Lower lobe of right lung (tissue), 2 donors: ENCODE data around the gene LILRB4. TPM values are rescaled to one million over a fixed set of nuclear protein-coding genes. Genes with fewer than 3 reads are reported as not detected.

Source experiments
- ATAC-seq, 2 donors: fragments of 200-7000 bp; cut with Tn5 transposase; one replicate each; pipeline ENCODE4 v1.9.1; 2020 to 2022; ENCODE audit warnings: mild to moderate bottlenecking in 2 of 2, moderate library complexity in 2 of 2
- DNase-seq: peaks from one replicate; pipeline ENCODE4 v3.0.0-alpha.2; 2020
- H3K27ac ChIP-seq: fragments of 200-600 bp; one replicate; pipeline ENCODE4 v1.8.0; 2022
- H3K27me3 ChIP-seq: fragments of 200-600 bp; one replicate; pipeline ENCODE4 v1.8.0; 2022; ENCODE audit warnings: low read depth
- H3K36me3 ChIP-seq: fragments of 200-600 bp; one replicate; pipeline ENCODE4 v1.8.0; 2022; ENCODE audit warnings: mild to moderate bottlenecking
- H3K4me1 ChIP-seq: fragments of 200-600 bp; one replicate; pipeline ENCODE4 v1.8.0; 2022
- H3K4me3 ChIP-seq: fragments of 200-600 bp; one replicate; pipeline ENCODE4 v1.8.0; 2022; ENCODE audit warnings: mild to moderate bottlenecking
- H3K9me3 ChIP-seq: fragments of 200-600 bp; one replicate; pipeline ENCODE4 v1.8.0; 2022
- intact Hi-C: fragments of 100-400 bp; cut with DNase I; formaldehyde crosslinking; loops from one replicate; pipeline ENCODE4 v1.11.0; 2022
- long read RNA-seq: library from polyadenylated mRNA; unstranded; transcript quantifications from one replicate; pipeline ENCODE4 v2.0.0, GENCODE V29; 2021
- total RNA-seq: library from RNA; stranded (reverse); fragmentation: NEBNext Ultra II Directional; extraction: Animal tissue kit (Norgen Biotek cat#: 25700); gene quantifications from one replicate; pipeline ENCODE4 v1.2.1, GENCODE V29; 2021
- TF ChIP-seq, protein P1 (sequence below): fragments of 200-600 bp; IDR thresholded peaks from one replicate; pipeline ENCODE4 v1.8.0; 2022; ENCODE audit warnings: antibody characterized with exemption, mild to moderate bottlenecking
- donor health status: DM: no; HTN: yes; CAD: no; lungs with severe emphysema.

LILRB4 gene
- 43.7 TPM for total RNA-seq
- long read RNA-seq, partial matches to known transcripts: 25 of 53 reads
- long read RNA-seq, other reads (novel, unspliced or antisense): 22 of 53 reads

DNA sequence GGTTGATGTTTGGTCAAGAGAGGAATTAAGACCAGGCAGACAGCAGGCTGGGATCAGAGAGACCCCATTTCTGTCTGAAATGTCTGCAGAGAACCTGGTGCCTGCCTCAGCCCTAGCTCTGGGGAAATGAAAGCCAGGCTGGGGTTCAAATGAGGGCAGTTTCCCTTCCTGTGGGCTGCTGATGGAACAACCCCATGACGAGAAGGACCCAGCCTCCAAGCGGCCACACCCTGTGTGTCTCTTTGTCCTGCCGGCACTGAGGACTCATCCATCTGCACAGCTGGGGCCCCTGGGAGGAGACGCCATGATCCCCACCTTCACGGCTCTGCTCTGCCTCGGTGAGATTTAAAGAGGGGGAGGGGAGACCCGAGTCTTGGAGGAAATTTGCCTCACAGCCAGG, at the start of gene LILRB4:
TSS of gene LILRB4 (plus strand) at position 256 of the 400 bp plus-strand sequence. CDS start at position 305, 49 bp downstream.
- no peak within 1 kb of the TSS for H3K27ac ChIP-seq
- ATAC-seq (peak; percentile 81 to 86), DNase-seq (peak; percentile 75)
- peaks cover 5% of the 10 kb centered on the region for H3K27me3 ChIP-seq
- no peaks in the 10 kb centered on the region for H3K4me1 ChIP-seq
- H3K9me3 ChIP-seq: no peaks in the 10 kb centered on the region
- peak within 1 kb of the TSS; percentile 40 for H3K4me3 ChIP-seq
- intact Hi-C loops: no loop called here
- H3K36me3 ChIP-seq: no peaks in the 10 kb centered on the region
- TF ChIP-seq, protein P1, sequence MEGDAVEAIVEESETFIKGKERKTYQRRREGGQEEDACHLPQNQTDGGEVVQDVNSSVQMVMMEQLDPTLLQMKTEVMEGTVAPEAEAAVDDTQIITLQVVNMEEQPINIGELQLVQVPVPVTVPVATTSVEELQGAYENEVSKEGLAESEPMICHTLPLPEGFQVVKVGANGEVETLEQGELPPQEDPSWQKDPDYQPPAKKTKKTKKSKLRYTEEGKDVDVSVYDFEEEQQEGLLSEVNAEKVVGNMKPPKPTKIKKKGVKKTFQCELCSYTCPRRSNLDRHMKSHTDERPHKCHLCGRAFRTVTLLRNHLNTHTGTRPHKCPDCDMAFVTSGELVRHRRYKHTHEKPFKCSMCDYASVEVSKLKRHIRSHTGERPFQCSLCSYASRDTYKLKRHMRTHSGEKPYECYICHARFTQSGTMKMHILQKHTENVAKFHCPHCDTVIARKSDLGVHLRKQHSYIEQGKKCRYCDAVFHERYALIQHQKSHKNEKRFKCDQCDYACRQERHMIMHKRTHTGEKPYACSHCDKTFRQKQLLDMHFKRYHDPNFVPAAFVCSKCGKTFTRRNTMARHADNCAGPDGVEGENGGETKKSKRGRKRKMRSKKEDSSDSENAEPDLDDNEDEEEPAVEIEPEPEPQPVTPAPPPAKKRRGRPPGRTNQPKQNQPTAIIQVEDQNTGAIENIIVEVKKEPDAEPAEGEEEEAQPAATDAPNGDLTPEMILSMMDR: no peak

DNA sequence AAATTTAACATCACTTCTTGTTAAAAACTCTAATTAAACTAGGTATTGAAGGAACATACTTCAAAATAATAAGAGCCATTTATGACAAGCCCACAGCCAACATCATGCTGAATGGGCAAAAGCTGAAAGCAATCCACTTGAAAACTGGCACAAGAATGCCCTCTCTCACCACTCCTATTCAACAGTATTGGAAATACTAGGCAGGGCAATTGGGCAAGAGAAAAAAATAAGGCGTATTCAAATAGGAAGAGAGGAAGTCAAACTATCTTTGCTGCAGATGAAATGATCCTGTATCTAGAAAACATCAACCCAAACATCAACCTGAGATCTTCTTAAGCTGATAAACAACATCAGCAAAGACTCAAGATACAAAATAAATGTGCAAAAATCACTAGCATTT, 48.1 kb upstream of the LILRB4 start:
- TF ChIP-seq, protein P1: no peak
- no peaks in the 10 kb centered on the region for H3K4me1 ChIP-seq
- no peak overlapping the region for H3K4me3 ChIP-seq
- peaks cover 2% of the 10 kb centered on the region for H3K27me3 ChIP-seq
- no peaks in the 10 kb centered on the region for H3K36me3 ChIP-seq
- no peak for ATAC-seq
- no peak for DNase-seq
- intact Hi-C loops: no loop called here
- no peaks in the 10 kb centered on the region for H3K9me3 ChIP-seq
- no peak overlapping the region for H3K27ac ChIP-seq

DNA sequence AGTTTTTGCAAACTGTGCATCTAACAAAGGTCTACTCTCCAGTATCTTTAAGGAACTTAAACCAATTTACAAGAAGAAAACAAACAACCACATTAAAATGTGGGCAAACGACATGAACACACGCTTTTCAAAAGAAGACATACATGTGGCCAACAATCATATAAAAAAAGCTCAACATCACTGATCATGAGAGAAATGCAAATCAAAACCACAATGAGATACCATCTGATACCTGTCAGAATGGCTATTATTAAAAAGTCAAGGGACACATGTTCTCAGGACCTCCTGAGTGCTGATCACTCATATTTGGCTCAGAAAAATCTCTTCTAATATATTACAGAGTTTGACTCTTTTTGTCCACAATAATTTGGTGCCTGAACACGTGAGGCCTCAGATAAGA, 46.7 kb upstream of the LILRB4 start:
- TF ChIP-seq, protein P1: no peak
- no peaks in the 10 kb centered on the region for H3K36me3 ChIP-seq
- DNase-seq (no peak), ATAC-seq (no peak)
- H3K9me3 ChIP-seq: no peaks in the 10 kb centered on the region
- H3K4me1 ChIP-seq: no peaks in the 10 kb centered on the region
- H3K4me3 ChIP-seq: no peak overlapping the region
- H3K27ac ChIP-seq: no peak overlapping the region
- intact Hi-C loops: no loop called here
- no peaks in the 10 kb centered on the region for H3K27me3 ChIP-seq

DNA sequence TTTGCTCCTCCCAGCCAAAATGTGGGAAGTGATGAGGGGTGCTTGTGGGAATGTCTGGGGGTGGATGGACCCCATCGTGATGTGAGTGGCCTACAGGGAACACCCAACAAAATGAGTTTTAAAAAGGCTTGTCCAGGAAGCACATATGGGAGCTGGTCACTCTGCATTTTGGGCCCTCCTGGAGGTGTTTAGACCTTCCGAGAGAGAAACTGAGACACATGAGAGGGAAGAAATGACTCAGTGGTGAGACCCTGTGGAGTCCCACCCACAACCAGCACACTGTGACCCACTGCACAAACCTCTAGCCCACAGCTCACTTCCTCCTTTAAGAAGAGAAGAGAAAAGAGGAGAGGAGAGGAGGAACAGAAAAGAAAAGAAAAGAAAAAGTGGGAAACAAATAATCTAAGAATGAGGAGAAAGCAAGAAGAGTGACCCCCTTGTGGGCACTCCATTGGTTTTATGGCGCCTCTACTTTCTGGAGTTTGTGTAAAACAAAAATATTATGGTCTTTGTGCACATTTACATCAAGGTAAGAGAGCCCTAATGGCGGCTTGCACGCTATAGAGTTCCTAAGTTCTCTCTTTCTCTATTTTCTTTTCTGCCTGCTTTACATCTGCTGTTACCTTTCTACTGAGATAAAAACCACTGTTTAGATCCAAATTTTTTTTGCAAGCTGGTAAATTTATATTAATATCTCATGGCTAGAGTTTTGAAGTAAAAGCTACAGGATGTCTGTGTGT, 45.8 kb upstream of the LILRB4 start:
- no peaks in the 10 kb centered on the region for H3K9me3 ChIP-seq
- no peak overlapping the region for H3K27ac ChIP-seq
- TF ChIP-seq, protein P1: no peak
- H3K27me3 ChIP-seq: no peaks in the 10 kb centered on the region
- no peaks in the 10 kb centered on the region for H3K4me1 ChIP-seq
- H3K36me3 ChIP-seq: no peaks in the 10 kb centered on the region
- DNase-seq (no peak), ATAC-seq (peak; percentile 42 to 57)
- intact Hi-C loops: no loop called here
- H3K4me3 ChIP-seq: peak overlapping the region; percentile 40

DNA sequence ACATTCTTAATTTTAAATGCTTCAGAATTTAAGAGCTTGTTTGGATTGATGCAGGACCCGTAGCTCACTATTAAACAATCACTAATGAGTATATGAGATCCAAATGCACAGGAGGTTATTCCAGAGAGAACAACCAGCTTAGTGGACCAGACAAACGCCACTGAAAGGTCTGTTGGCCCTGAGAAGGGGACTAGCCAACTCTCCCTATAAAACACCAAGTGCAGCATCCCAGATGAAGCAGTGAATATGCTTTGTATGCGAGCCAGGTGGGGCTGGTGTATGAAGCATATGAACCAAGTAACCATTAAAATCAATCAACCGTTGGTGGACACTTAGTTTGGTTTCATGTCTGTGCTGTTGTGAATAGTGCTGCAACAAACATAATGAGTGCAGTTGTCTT, 42.3 kb upstream of the LILRB4 start:
- no peak for ATAC-seq
- H3K9me3 ChIP-seq: no peaks in the 10 kb centered on the region
- TF ChIP-seq, protein P1: no peak
- H3K4me1 ChIP-seq: no peaks in the 10 kb centered on the region
- no peak overlapping the region for H3K27ac ChIP-seq
- H3K36me3 ChIP-seq: no peaks in the 10 kb centered on the region
- no peak overlapping the region for H3K4me3 ChIP-seq
- no peaks in the 10 kb centered on the region for H3K27me3 ChIP-seq
- DNase-seq: no peak
- intact Hi-C loops: no loop called here
